Trophoblast cell (in vitro differentiated cells and primary cell): ENCODE measurements around the gene MYH11.

ENCODE experiments used
- DNase-seq, 2 donors: peaks; one replicate each; pipeline ENCODE4 v3.0.0-alpha.2; 2016
- H2AFZ ChIP-seq: 2 replicates; pipeline ENCODE4 v1.6.1; 2013; ENCODE audit warnings: low read length, moderate library complexity, mild to moderate bottlenecking; ENCODE audit not compliant: insufficient read depth, poor library complexity
- H2AK5ac ChIP-seq: 2 replicates; pipeline ENCODE4 v1.6.1; 2013; ENCODE audit warnings: mild to moderate bottlenecking, low read length
- H2BK120ac ChIP-seq: 2 replicates; pipeline ENCODE4 v1.6.1; 2013; ENCODE audit warnings: low read length, mild to moderate bottlenecking, moderate library complexity; ENCODE audit not compliant: insufficient read depth, poor library complexity
- H2BK12ac ChIP-seq: 2 replicates; pipeline ENCODE4 v1.6.1; 2013; ENCODE audit warnings: mild to moderate bottlenecking, low read length, moderate library complexity
- H2BK5ac ChIP-seq: 2 replicates; pipeline ENCODE4 v1.6.1; 2013; ENCODE audit warnings: low read length, low read depth, moderate library complexity, mild to moderate bottlenecking; ENCODE audit not compliant: poor library complexity
- H3K14ac ChIP-seq: 2 replicates; pipeline ENCODE4 v1.6.1; 2013; ENCODE audit warnings: mild to moderate bottlenecking, low read length
- H3K18ac ChIP-seq: 2 replicates; pipeline ENCODE4 v1.6.1; 2013; ENCODE audit warnings: mild to moderate bottlenecking, low read length
- H3K23ac ChIP-seq: 2 replicates; pipeline ENCODE4 v1.6.1; 2013; ENCODE audit warnings: low read length
- H3K27ac ChIP-seq: 2 replicates; pipeline ENCODE4 v1.5.1; 2013; ENCODE audit warnings: low read depth, mild to moderate bottlenecking, inconsistent platforms, low read length, moderate library complexity
- H3K27me3 ChIP-seq: 2 replicates; pipeline ENCODE4 v1.6.1; 2013; ENCODE audit warnings: inconsistent platforms, mild to moderate bottlenecking, low read length, moderate library complexity; ENCODE audit not compliant: insufficient read depth
- H3K36me3 ChIP-seq, 2 experiments: 1 replicate in 1 of 2; 2 replicates in 1 of 2; pipeline ENCODE4 v1.6.1; 2013; ENCODE audit warnings: low read length in 2 of 2, mild to moderate bottlenecking in 2 of 2, moderate library complexity in 1 of 2; ENCODE audit not compliant: insufficient read depth in 2 of 2, control insufficient read depth in 1 of 2
- H3K4ac ChIP-seq: 2 replicates; pipeline ENCODE4 v1.6.1; 2013; ENCODE audit warnings: low read depth, mild to moderate bottlenecking, low read length, moderate library complexity
- H3K4me1 ChIP-seq, 2 experiments: 1 replicate in 1 of 2; 2 replicates in 1 of 2; pipeline ENCODE4 v1.6.1; 2013; ENCODE audit warnings: low read length in 2 of 2, mild to moderate bottlenecking in 2 of 2, moderate library complexity in 1 of 2; ENCODE audit not compliant: insufficient read depth in 2 of 2, control insufficient read depth in 1 of 2
- H3K4me2 ChIP-seq: 2 replicates; pipeline ENCODE4 v1.6.1; 2013; ENCODE audit warnings: inconsistent platforms, mild to moderate bottlenecking, low read length, moderate library complexity
- H3K4me3 ChIP-seq: 2 replicates; pipeline ENCODE4 v1.5.1; 2013; ENCODE audit warnings: mild to moderate bottlenecking, low read depth, low read length, inconsistent platforms
- H3K79me1 ChIP-seq: one replicate; pipeline ENCODE4 v1.6.1; 2013; ENCODE audit warnings: low read length
- H3K79me2 ChIP-seq: 2 replicates; pipeline ENCODE4 v1.6.1; 2013; ENCODE audit warnings: low read length, mild to moderate bottlenecking; ENCODE audit not compliant: control insufficient read depth, insufficient read depth, poor library complexity
- H3K9ac ChIP-seq: 2 replicates; pipeline ENCODE4 v1.6.1; 2013; ENCODE audit warnings: mild to moderate bottlenecking, low read length
- H3K9me3 ChIP-seq: 2 replicates; pipeline ENCODE4 v1.6.1; 2013; ENCODE audit warnings: low read depth, mild to moderate bottlenecking, control low read depth, inconsistent platforms, low read length; ENCODE audit not compliant: insufficient read depth
- H4K12ac ChIP-seq: 2 replicates; pipeline ENCODE4 v1.6.1; 2013; ENCODE audit warnings: low read depth, mild to moderate bottlenecking, low read length, moderate library complexity
- H4K8ac ChIP-seq: 2 replicates; pipeline ENCODE4 v1.6.1; 2013; ENCODE audit warnings: low read depth, mild to moderate bottlenecking, low read length, moderate library complexity
- H4K91ac ChIP-seq: one replicate; pipeline ENCODE4 v1.6.1; 2013; ENCODE audit warnings: low read depth, mild to moderate bottlenecking, low read length, moderate library complexity
- WGBS: extraction: QIAGEN DNeasy Blood & Tissue Kit; methylation state at CpG from one replicate; pipeline ENCODE4 v1.1.7; 2013; ENCODE audit warnings: missing lambda C conversion rate; ENCODE audit not compliant: insufficient read length, insufficient coverage; ENCODE audit errors: extremely low coverage; 5-methylcytosine and 5-hydroxymethylcytosine counted together

Gene MYH11

DNA sequence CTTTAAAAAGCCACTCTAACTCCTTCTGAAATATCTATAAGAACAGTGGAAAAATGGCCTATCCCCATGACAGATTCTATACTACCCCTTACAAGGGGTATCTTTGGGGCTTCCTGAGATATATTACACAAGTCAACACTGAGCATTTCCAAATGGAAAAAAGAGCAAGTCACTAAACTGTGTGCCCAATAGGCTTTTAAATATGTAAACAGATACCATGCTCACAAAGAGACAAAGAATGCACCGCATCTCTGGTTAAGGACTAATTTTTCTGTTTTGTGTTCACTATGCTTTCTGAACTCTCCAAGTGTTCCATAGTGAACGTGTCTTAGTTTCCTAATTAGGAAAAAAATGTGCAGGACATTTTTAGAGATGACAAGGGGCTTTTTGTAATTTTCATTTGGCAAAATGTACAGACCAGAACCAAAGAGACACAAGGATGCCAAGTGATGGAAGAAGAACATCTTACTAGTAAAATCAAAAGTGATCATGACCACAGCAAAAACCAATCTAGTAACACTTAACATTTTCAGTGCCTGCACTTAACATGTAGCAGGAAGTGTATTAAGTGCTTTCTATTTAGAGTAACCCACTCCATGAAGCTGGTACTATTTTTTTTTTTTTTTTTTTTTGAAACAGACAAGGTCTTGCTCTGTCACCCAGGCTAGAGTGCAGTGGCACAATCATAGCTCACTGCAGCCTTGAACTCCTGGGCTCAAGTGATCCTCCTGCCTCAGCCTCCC lies 21.5 kb downstream of the MYH11 start:
- WGBS, result no CpG with 5 or more reads among the region's 2 CpGs
- Histone ChIP-seq H3K4me3 (no peak overlapping the region), H3K23ac (no peak overlapping the region)

GRCh38 chr16:15834502-15834901 lies 22.3 kb downstream of the MYH11 start:
- Histone ChIP-seq H4K8ac (no peak overlapping the region), H3K18ac (no peak overlapping the region), H2AFZ (no peak overlapping the region), H2AK5ac (no peak overlapping the region), H4K91ac (no peak overlapping the region), H3K79me2 (no peaks in the 10 kb centered on the region), H3K27ac (no peak overlapping the region), H3K4ac (no peak overlapping the region), H3K79me1 (no peaks in the 10 kb centered on the region), H2BK120ac (no peak overlapping the region), H4K12ac (no peak overlapping the region), H3K9ac (no peak overlapping the region), H3K23ac (no peak overlapping the region), H3K36me3 (no peaks in the 10 kb centered on the region), H3K9me3 (no peaks in the 10 kb centered on the region), H2BK12ac (no peak overlapping the region), H3K27me3 (no peaks in the 10 kb centered on the region), H3K4me2 (no peak overlapping the region), H3K14ac (no peak overlapping the region), H3K4me3 (no peak overlapping the region), H3K4me1 (no peaks in the 10 kb centered on the region), H2BK5ac (no peak overlapping the region)
- DNase-seq, result no peak
- no CpG with 5 or more reads among the region's 4 CpGs for WGBS

More for the DNA sequence above, 21.5 kb downstream of the MYH11 start:
- H3K18ac ChIP-seq, result no peak overlapping the region
- no peaks in the 10 kb centered on the region for H3K27me3 ChIP-seq
- no peak overlapping the region for H2BK12ac ChIP-seq
- no peaks in the 10 kb centered on the region for H3K79me2 ChIP-seq
- no peak overlapping the region for H4K12ac ChIP-seq
- H3K79me1 ChIP-seq, result no peaks in the 10 kb centered on the region
- no peak overlapping the region for H3K14ac ChIP-seq
- H4K8ac ChIP-seq, result no peak overlapping the region
- no peak overlapping the region for H4K91ac ChIP-seq
- no peak overlapping the region for H3K9ac ChIP-seq
- no peak overlapping the region for H3K4me2 ChIP-seq
- H3K9me3 ChIP-seq, result no peaks in the 10 kb centered on the region
- no peak overlapping the region for H2BK5ac ChIP-seq
- no peak overlapping the region for H2BK120ac ChIP-seq
- H3K27ac ChIP-seq, result no peak overlapping the region
- H2AFZ ChIP-seq, result no peak overlapping the region
- H2AK5ac ChIP-seq, result no peak overlapping the region
- no peaks in the 10 kb centered on the region for H3K4me1 ChIP-seq
- no peaks in the 10 kb centered on the region for H3K36me3 ChIP-seq
- no peak for DNase-seq
- no peak overlapping the region for H3K4ac ChIP-seq

- H2BK12ac ChIP-seq, result no peak overlapping the region
- no peak overlapping the region for H2AFZ ChIP-seq
- H3K4ac ChIP-seq, result no peak overlapping the region
- no peak overlapping the region for H3K4me2 ChIP-seq
- H3K79me2 ChIP-seq, result no peaks in the 10 kb centered on the region
- H3K27me3 ChIP-seq, result no peaks in the 10 kb centered on the region
- H3K23ac ChIP-seq, result no peak overlapping the region
- no CpG with 5 or more reads among the region's 9 CpGs for WGBS
- no peak overlapping the region for H3K4me3 ChIP-seq
- H3K14ac ChIP-seq, result no peak overlapping the region
- H2BK120ac ChIP-seq, result no peak overlapping the region
- H4K8ac ChIP-seq, result no peak overlapping the region
- no peaks in the 10 kb centered on the region for H3K9me3 ChIP-seq
- no peak overlapping the region for H2BK5ac ChIP-seq
- no peak overlapping the region for H4K12ac ChIP-seq
- H2AK5ac ChIP-seq, result no peak overlapping the region
- H4K91ac ChIP-seq, result no peak overlapping the region
- no peaks in the 10 kb centered on the region for H3K4me1 ChIP-seq
- no peak overlapping the region for H3K27ac ChIP-seq
- H3K9ac ChIP-seq, result no peak overlapping the region
- no peak overlapping the region for H3K18ac ChIP-seq
- H3K36me3 ChIP-seq, result no peaks in the 10 kb centered on the region
- H3K79me1 ChIP-seq, result no peaks in the 10 kb centered on the region
- no peak for DNase-seq
These were observed 23.3 kb downstream of the MYH11 start for GRCh38 chr16:15833541-15833940.

DNA sequence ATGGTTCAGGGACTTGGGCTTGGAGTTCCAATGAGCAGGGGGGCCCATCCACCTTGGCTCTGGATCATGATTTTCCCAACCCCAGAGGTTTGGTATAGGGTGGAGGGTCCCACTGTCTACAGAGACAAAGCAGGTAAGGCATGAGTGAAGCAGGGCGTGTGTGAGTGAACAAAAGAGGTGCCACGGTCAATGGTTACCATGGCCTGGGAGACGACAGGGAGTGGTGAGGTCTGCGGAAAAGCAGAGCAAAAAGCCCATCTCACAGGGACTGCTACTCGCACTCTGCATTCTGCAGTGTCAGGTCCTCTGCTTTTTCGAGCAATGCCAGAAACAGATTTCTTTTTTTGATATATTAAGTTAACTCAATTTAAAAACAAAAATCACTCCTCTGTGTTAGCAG lies 24.6 kb downstream of the MYH11 start:
- no peak overlapping the region for H2BK5ac ChIP-seq

More for the DNA sequence above, 24.6 kb downstream of the MYH11 start:
- no peaks in the 10 kb centered on the region for H3K36me3 ChIP-seq
- no peak overlapping the region for H3K4ac ChIP-seq
- H3K23ac ChIP-seq, result no peak overlapping the region
- no peak overlapping the region for H4K8ac ChIP-seq
- no peak overlapping the region for H3K9ac ChIP-seq
- H3K4me3 ChIP-seq, result no peak overlapping the region
- no peaks in the 10 kb centered on the region for H3K4me1 ChIP-seq
- no peaks in the 10 kb centered on the region for H3K79me1 ChIP-seq
- H3K27ac ChIP-seq, result no peak overlapping the region
- no peak overlapping the region for H2AFZ ChIP-seq
- no peaks in the 10 kb centered on the region for H3K27me3 ChIP-seq
- no peak overlapping the region for H4K12ac ChIP-seq
- WGBS, result no CpG with 5 or more reads among the region's 6 CpGs
- H4K91ac ChIP-seq, result no peak overlapping the region
- no peak overlapping the region for H2AK5ac ChIP-seq
- H2BK120ac ChIP-seq, result no peak overlapping the region
- no peak overlapping the region for H3K4me2 ChIP-seq
- H3K9me3 ChIP-seq, result no peaks in the 10 kb centered on the region
- no peak overlapping the region for H2BK12ac ChIP-seq
- H3K79me2 ChIP-seq, result no peaks in the 10 kb centered on the region
- no peak overlapping the region for H3K18ac ChIP-seq
- no peak for DNase-seq
- no peak overlapping the region for H3K14ac ChIP-seq
